Ovary (tissue), 9 donors: ENCODE measurements around the gene PCGF2. TPM values are rescaled to one million over a fixed set of nuclear protein-coding genes. Genes with fewer than 3 reads are reported as not detected.
"Not testable (repeated sequence)": the region's sequence is repeated elsewhere in the genome, so short reads cannot be mapped to it uniquely, and the experiment has no call there.

Experiments
- DNase-seq, 5 donors: peaks; one replicate each; pipeline ENCODE4 v3.0.0-alpha.2; 2019 to 2020
- H3K27ac ChIP-seq, 2 donors: fragments of 200-600 bp; one replicate each; pipeline versions ENCODE4 v1.5.1 to v1.8.0; 2019 to 2022
- H3K27me3 ChIP-seq: fragments of 200-600 bp; one replicate; pipeline ENCODE4 v1.8.0; 2022
- H3K36me3 ChIP-seq: fragments of 200-600 bp; sonication (generic); one replicate; pipeline ENCODE4 v1.5.1; 2019
- H3K4me1 ChIP-seq: one replicate; pipeline ENCODE4 v1.8.1; 2013; ENCODE audit warnings: mild to moderate bottlenecking, moderate library complexity; ENCODE audit not compliant: insufficient read depth
- H3K4me3 ChIP-seq: fragments of 200-600 bp; sonication (generic); one replicate; pipeline ENCODE4 v1.5.1; 2017
- H3K9me3 ChIP-seq, 2 donors: fragments of 200-600 bp in 1 of 2; sonication (generic) in 1 of 2; one replicate each; pipeline versions ENCODE4 v1.5.1 to v1.8.1; 2013 to 2019; ENCODE audit warnings: mild to moderate bottlenecking in 1 of 2, moderate library complexity in 1 of 2
- CTCF ChIP-seq, 3 donors: fragments of 450-650 bp in 2 of 3; fragments of 200-600 bp in 1 of 3; IDR thresholded peaks; one replicate each; pipeline versions ENCODE4 v1.5.1 to v1.8.0; 2016 to 2022; ENCODE audit warnings: antibody characterized with exemption in 3 of 3, mild to moderate bottlenecking in 1 of 3
- EP300 ChIP-seq: sonication (generic); formaldehyde crosslinking; IDR thresholded peaks from one replicate; pipeline ENCODE4 v1.6.1; 2017; ENCODE audit warnings: antibody characterized with exemption
- POLR2A ChIP-seq: fragments of 450-650 bp; IDR thresholded peaks from one replicate; pipeline ENCODE4 v1.6.1; 2017; ENCODE audit warnings: antibody characterized with exemption, mild to moderate bottlenecking, moderate library complexity
- WGBS, 3 donors: extraction: QIAGEN DNeasy Blood & Tissue Kit in 1 of 3; methylation state at CpG; one replicate each; pipeline versions ENCODE4 v1.1.5 to v1.1.7; 2013 to 2017; 5-methylcytosine and 5-hydroxymethylcytosine counted together
- intact Hi-C, 4 donors: fragments of 100-400 bp; cut with DNase I; formaldehyde crosslinking; loops; one replicate each; pipeline versions ENCODE4 v1.11.0 to v1.15.1; 2022 to 2023
- polyA plus RNA-seq, 2 donors: library from polyadenylated mRNA; stranded (reverse); fragments of 200-250 nt in 1 of 2; fragments of 350-450 nt in 1 of 2; fragmentation: Illumina TruSeq in 1 of 2; extraction: RNeasy Lipid Tissue Mini Kit (QIAGEN cat#74804) in 1 of 2; gene quantifications; one replicate each; pipeline ENCODE4 v1.2.3, GENCODE V29; 2013 to 2014
- total RNA-seq, 7 donors: library from RNA; depleted of rRNA in 2 of 7; stranded (reverse); fragments of >200 nt in 2 of 7; fragmentation: NEBNext Ultra II Directional in 3 of 7; extraction: Animal tissue kit (Norgen Biotek cat#: 25700) in 3 of 7; gene quantifications; one replicate each; pipeline versions ENCODE4 v1.1.0 to v1.2.4, GENCODE V29; 2016 to 2023
- donor health status: DM: no; HTN: no; CAD: no; lungs with moderate emphysema.
- donor health status: DM: no; HTN: no; CAD: no.
- donor health status: Bipolar disorder and iron deficiency.
- donor health status: DM: yes; HTN: yes; CAD: no.
- donor health status: DM: no; HTN: no; CAD: no.
- donor health status: DM: yes; HTN: yes; CAD: no.

Gene PCGF2
- total and polyA plus RNA-seq, 9 donors: 7.4 to 92.7 (median 62.3) TPM

- H3K4me1 ChIP-seq: peaks cover 10% of the 10 kb centered on the region
- H3K27ac ChIP-seq: no peak overlapping the region
- no peaks in the 10 kb centered on the region for H3K27me3 ChIP-seq
- no peak overlapping the region for H3K4me3 ChIP-seq
- no peak for TF ChIP-seq POLR2A
- no peak for TF ChIP-seq EP300
- TF ChIP-seq CTCF (IDR thresholded peaks at IDR 0.05): no peak
- intact Hi-C loops: no loop called here
- no peak for DNase-seq
- H3K36me3 ChIP-seq: no peaks in the 10 kb centered on the region
- 94 to 96% (median 95%) methylated on average over 5 of the region's 5 CpGs for WGBS, 3 donors
- H3K9me3 ChIP-seq: no peaks in the 10 kb centered on the region
Observed at GRCh38 chr17:38794221-38794620, 46.1 kb upstream of the PCGF2 start.

- Histone ChIP-seq H3K4me1 (peaks cover 4% of the 10 kb centered on the region), H3K36me3 (no peaks in the 10 kb centered on the region), H3K9me3 (no peaks in the 10 kb centered on the region), H3K27me3 (no peaks in the 10 kb centered on the region), H3K4me3 (no peak overlapping the region), H3K27ac (no peak overlapping the region)
- intact Hi-C loops: no loop called here
- no peak for DNase-seq
- TF ChIP-seq POLR2A (no peak), CTCF (IDR thresholded peaks at IDR 0.05) (no peak), EP300 (no peak)
- WGBS, 3 donors: 80 to 96% (median 85%) methylated on average over 5 of the region's 5 CpGs
Observed at GRCh38 chr17:38791162-38791561, 43.0 kb upstream of the PCGF2 start.

- H3K9me3 ChIP-seq, H3K4me1 ChIP-seq, intact Hi-C loops, DNase-seq, H3K27me3 ChIP-seq, H3K4me3 ChIP-seq, H3K36me3 ChIP-seq, H3K27ac ChIP-seq: not testable (repeated sequence)
- WGBS, 3 donors: 76 to 82% (median 76%) methylated on average over 13 of the region's 13 CpGs
Observed at GRCh38 chr17:38790148-38790707, 42.1 kb upstream of the PCGF2 start.

- WGBS, 3 donors: 0 to 2% (median 0%) methylated on average over 1 of the region's 1 CpG
- no peak for DNase-seq
- H3K9me3 ChIP-seq: no peaks in the 10 kb centered on the region
- H3K36me3 ChIP-seq: no peaks in the 10 kb centered on the region
- no peak for TF ChIP-seq EP300
- TF ChIP-seq POLR2A: no peak
- TF ChIP-seq CTCF (IDR thresholded peaks at IDR 0.05): no peak
- intact Hi-C loops: loop anchor here in 1 of 4 donors (10.0 kb wide), 1 partner anchor 56 kb away; a partner anchor contains a TSS
- no peak overlapping the region for H3K4me3 ChIP-seq
- H3K27ac ChIP-seq: no peak overlapping the region
- H3K4me1 ChIP-seq: peaks cover 2% of the 10 kb centered on the region
- H3K27me3 ChIP-seq: no peaks in the 10 kb centered on the region
Observed at GRCh38 chr17:38789185-38789584, 41.0 kb upstream of the PCGF2 start.

- H3K36me3 ChIP-seq, H3K4me3 ChIP-seq, H3K9me3 ChIP-seq, H3K27ac ChIP-seq, H3K27me3 ChIP-seq, H3K4me1 ChIP-seq, DNase-seq: not testable (repeated sequence)
- 92 to 95% (median 95%) methylated on average over 4 of the region's 4 CpGs for WGBS, 3 donors
- intact Hi-C loops: loop anchor here in 1 of 4 donors (10.0 kb wide), 1 partner anchor 57 kb away; a partner anchor contains a TSS
Observed at GRCh38 chr17:38787999-38788398, 39.9 kb upstream of the PCGF2 start.
